Measurements from ENCODE around the gene CHI3L1.

Gene CHI3L1

DNA sequence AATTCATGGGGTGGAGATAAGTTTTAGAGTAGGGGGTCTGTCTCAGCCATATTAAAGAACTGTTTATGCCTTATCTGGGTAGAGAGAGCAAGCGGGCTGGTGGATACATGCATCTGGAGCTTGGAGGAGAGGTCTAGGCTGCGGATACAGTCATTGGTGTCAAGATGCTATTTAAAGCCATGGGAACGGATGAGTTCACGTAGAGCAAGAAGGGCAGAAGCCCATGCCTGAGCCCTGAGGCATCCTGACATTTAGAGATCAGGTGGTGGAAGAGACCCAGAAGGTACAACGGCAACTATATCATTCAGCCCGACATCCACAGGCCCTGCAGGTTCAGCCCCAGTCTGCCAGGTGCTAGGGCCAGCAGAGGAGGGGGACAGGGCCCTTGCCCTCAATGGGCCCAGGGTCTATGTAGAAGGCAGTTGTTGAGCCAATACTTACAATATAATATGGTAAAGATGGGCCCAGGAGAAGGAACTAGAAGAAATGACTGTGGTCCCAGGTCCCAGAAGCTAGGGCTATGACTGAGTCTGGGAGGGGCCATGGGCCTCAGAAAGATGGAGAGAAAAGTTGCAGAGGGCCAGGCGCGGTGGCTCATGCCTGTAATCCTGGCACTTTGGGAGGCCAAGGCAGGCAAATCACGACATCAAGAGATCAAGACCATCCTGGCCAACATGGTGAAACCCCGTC, 15.2 kb upstream of the CHI3L1 start:
- Histone ChIP-seq H3K27me3 (ENCODE audit: control insufficient read depth, insufficient read depth, low read length) (no peaks in the 10 kb centered on the region), H3K36me3 (ENCODE audit: control insufficient read depth, insufficient read depth, low read length) (no peaks in the 10 kb centered on the region), H3K79me2 (no peaks in the 10 kb centered on the region), H3K9me3 (ENCODE audit: control insufficient read depth, low read length) (no peaks in the 10 kb centered on the region), H3K4me2 (ENCODE audit: low read length) (no peak overlapping the region), H3K4me3 (ENCODE audit: low read depth, low read length) (no peak overlapping the region), H3K4me1 (no peaks in the 10 kb centered on the region), H2AFZ (no peak overlapping the region), H3K27ac (no peak overlapping the region), H3K9ac (no peak overlapping the region)
- TF ChIP-seq, protein P1, sequence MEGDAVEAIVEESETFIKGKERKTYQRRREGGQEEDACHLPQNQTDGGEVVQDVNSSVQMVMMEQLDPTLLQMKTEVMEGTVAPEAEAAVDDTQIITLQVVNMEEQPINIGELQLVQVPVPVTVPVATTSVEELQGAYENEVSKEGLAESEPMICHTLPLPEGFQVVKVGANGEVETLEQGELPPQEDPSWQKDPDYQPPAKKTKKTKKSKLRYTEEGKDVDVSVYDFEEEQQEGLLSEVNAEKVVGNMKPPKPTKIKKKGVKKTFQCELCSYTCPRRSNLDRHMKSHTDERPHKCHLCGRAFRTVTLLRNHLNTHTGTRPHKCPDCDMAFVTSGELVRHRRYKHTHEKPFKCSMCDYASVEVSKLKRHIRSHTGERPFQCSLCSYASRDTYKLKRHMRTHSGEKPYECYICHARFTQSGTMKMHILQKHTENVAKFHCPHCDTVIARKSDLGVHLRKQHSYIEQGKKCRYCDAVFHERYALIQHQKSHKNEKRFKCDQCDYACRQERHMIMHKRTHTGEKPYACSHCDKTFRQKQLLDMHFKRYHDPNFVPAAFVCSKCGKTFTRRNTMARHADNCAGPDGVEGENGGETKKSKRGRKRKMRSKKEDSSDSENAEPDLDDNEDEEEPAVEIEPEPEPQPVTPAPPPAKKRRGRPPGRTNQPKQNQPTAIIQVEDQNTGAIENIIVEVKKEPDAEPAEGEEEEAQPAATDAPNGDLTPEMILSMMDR (IDR thresholded peaks at IDR 0.05) = no peak

- no peak overlapping the region for H3K4me3 ChIP-seq (ENCODE audit: low read depth, low read length)
- H3K27me3 ChIP-seq (ENCODE audit: control insufficient read depth, insufficient read depth, low read length) = no peaks in the 10 kb centered on the region
- H3K4me1 ChIP-seq = no peaks in the 10 kb centered on the region
- H3K9ac ChIP-seq = no peak overlapping the region
- no peaks in the 10 kb centered on the region for H3K9me3 ChIP-seq (ENCODE audit: control insufficient read depth, low read length)
- TF ChIP-seq, protein P1 (IDR thresholded peaks at IDR 0.05) = no peak
- no peaks in the 10 kb centered on the region for H3K79me2 ChIP-seq
- no peak overlapping the region for H3K4me2 ChIP-seq (ENCODE audit: low read length)
- H3K27ac ChIP-seq = no peak overlapping the region
- H2AFZ ChIP-seq = no peak overlapping the region
- no peaks in the 10 kb centered on the region for H3K36me3 ChIP-seq (ENCODE audit: control insufficient read depth, insufficient read depth, low read length)
Measured at GRCh38 chr1:203200916-203201315, 14.4 kb upstream of the CHI3L1 start.

- TF ChIP-seq, protein P1 (IDR thresholded peaks at IDR 0.05) = no peak
- Histone ChIP-seq H3K27ac (no peak overlapping the region), H3K9ac (no peak overlapping the region), H3K36me3 (ENCODE audit: control insufficient read depth, insufficient read depth, low read length) (no peaks in the 10 kb centered on the region), H3K4me2 (ENCODE audit: low read length) (no peak overlapping the region), H3K4me1 (no peaks in the 10 kb centered on the region), H3K27me3 (ENCODE audit: control insufficient read depth, insufficient read depth, low read length) (no peaks in the 10 kb centered on the region), H2AFZ (no peak overlapping the region), H3K4me3 (ENCODE audit: low read depth, low read length) (no peak overlapping the region), H3K9me3 (ENCODE audit: control insufficient read depth, low read length) (no peaks in the 10 kb centered on the region), H3K79me2 (no peaks in the 10 kb centered on the region)
Measured at GRCh38 chr1:203199816-203200571, 13.5 kb upstream of the CHI3L1 start.

DNA sequence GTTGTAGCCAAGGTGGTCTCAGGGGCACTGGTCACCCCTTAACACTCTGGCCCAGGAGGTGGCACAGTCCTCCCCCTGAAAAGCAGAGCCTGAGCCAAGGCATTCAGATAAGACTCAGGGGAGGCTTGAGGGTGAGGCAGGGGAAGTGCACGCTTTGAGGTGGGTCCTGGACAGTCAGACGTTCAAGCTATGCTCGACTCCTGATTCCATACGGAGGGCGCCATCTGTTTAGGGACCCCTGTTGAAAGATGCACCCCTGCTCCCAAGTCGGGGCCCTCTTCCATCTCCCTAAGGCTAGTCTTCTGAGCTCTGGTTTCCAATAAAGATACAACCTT, 12.9 kb upstream of the CHI3L1 start:
- TF ChIP-seq, protein P1 (IDR thresholded peaks at IDR 0.05) = no peak
- H2AFZ ChIP-seq = no peak overlapping the region

More for the DNA sequence above, 12.9 kb upstream of the CHI3L1 start:
- Histone ChIP-seq H3K4me1 (no peaks in the 10 kb centered on the region), H3K36me3 (ENCODE audit: control insufficient read depth, insufficient read depth, low read length) (no peaks in the 10 kb centered on the region), H3K9me3 (ENCODE audit: control insufficient read depth, low read length) (no peaks in the 10 kb centered on the region), H3K4me2 (ENCODE audit: low read length) (no peak overlapping the region), H3K9ac (no peak overlapping the region), H3K79me2 (no peaks in the 10 kb centered on the region), H3K4me3 (ENCODE audit: low read depth, low read length) (no peak overlapping the region), H3K27me3 (ENCODE audit: control insufficient read depth, insufficient read depth, low read length) (no peaks in the 10 kb centered on the region), H3K27ac (no peak overlapping the region)
